Kidney (tissue), 14 donors: ENCODE results near the gene CRACDL. TPM values are rescaled to one million over a fixed set of nuclear protein-coding genes. Genes with fewer than 3 reads are reported as not detected.

Source experiments
- DNase-seq, 5 donors: peaks; one replicate each; pipeline ENCODE4 v3.0.0-alpha.2; 2013 to 2020
- FAIRE-seq: peaks from 2 replicates; lab custom pipeline; 2012; peaks lifted over from hg19 to GRCh38; lab: Jason Lieb, UNC
- H3K27ac ChIP-seq, 2 donors: one replicate each; pipeline ENCODE4 v1.7.0; 2013; ENCODE audit warnings: low read depth in 2 of 2, low read length in 2 of 2, inconsistent platforms in 1 of 2
- H3K27me3 ChIP-seq: one replicate; pipeline ENCODE4 v1.7.1; 2013; ENCODE audit warnings: low read length, inconsistent platforms; ENCODE audit not compliant: control insufficient read depth, insufficient read depth
- H3K36me3 ChIP-seq, 3 donors: one replicate each; pipeline versions ENCODE4 v1.7.0 to v1.7.1; 2013; ENCODE audit warnings: low read length in 3 of 3, control low read depth in 1 of 3, inconsistent platforms in 1 of 3; ENCODE audit not compliant: insufficient read depth in 3 of 3, control insufficient read depth in 2 of 3
- H3K4me1 ChIP-seq, 3 donors: one replicate each; pipeline versions ENCODE4 v1.7.0 to v1.7.1; 2013; ENCODE audit warnings: low read length in 3 of 3, inconsistent platforms in 1 of 3, low read depth in 1 of 3; ENCODE audit not compliant: control insufficient read depth in 2 of 3, insufficient read depth in 2 of 3
- H3K4me3 ChIP-seq, 3 donors: one replicate each; pipeline versions ENCODE4 v1.7.0 to v1.8.1; 2013; ENCODE audit warnings: low read length in 3 of 3, control low read depth in 1 of 3, inconsistent platforms in 1 of 3
- H3K9ac ChIP-seq, 3 donors: one replicate each; pipeline versions ENCODE4 v1.7.0 to v1.7.1; 2013; ENCODE audit warnings: low read length in 3 of 3, control low read depth in 1 of 3, inconsistent platforms in 1 of 3
- H3K9me3 ChIP-seq, 3 donors: one replicate each; pipeline versions ENCODE4 v1.7.0 to v1.7.1; 2013; ENCODE audit warnings: low read length in 3 of 3, control low read depth in 1 of 3, inconsistent platforms in 1 of 3; ENCODE audit not compliant: control insufficient read depth in 2 of 3, insufficient read depth in 1 of 3
- CTCF ChIP-seq: IDR thresholded peaks from 3 replicates; pipeline ENCODE4 v1.5.1; 2012; ENCODE audit warnings: mild to moderate bottlenecking, moderate library complexity, borderline replicate concordance; ENCODE audit not compliant: insufficient read depth; ENCODE audit errors: extremely low read depth
- intact Hi-C: fragments of 100-400 bp; cut with DNase I; formaldehyde crosslinking; loops from one replicate; pipeline ENCODE4 v1.11.1; 2022
- polyA plus RNA-seq: library from polyadenylated mRNA; stranded (reverse); fragments of 350-450 nt; fragmentation: Illumina TruSeq; extraction: RNeasy Lipid Tissue Mini Kit (QIAGEN cat#74804); gene quantifications from one replicate; pipeline ENCODE4 v1.2.3, GENCODE V29; 2014; ENCODE audit warnings: low read depth, low replicate concordance; ENCODE audit not compliant: insufficient read depth
- total RNA-seq: library from RNA; stranded (reverse); fragmentation: NEBNext Ultra II Directional; extraction: Animal tissue kit (Norgen Biotek cat#: 25700); gene quantifications from one replicate; pipeline ENCODE4 v1.2.1, GENCODE V29; 2021
- donor health status: control.
- donor health status: control.
- donor health status: control.
- donor health status: control.
- donor health status: control.
- donor health status: DM: yes; HTN: yes; CAD: no.
- donor health status: Normal renal cell carcinoma (clear cell type).

Gene CRACDL
- total and polyA plus RNA-seq, 2 donors from 2014 or later = 4.3 to 14.8 TPM

GRCh38 chr2:98764499-98764898 is 171.5 kb downstream of the CRACDL start:
- Histone ChIP-seq H3K9me3 (no peaks in the 10 kb centered on the region), H3K36me3 (no peaks in the 10 kb centered on the region), H3K4me3 (no peak overlapping the region), H3K27ac (no peak overlapping the region), H3K9ac (no peak overlapping the region), H3K4me1 (no peaks in the 10 kb centered on the region), H3K27me3 (no peaks in the 10 kb centered on the region)
- no peak for TF ChIP-seq CTCF
- intact Hi-C loops = no loop called here
- DNase-seq (no peak), FAIRE-seq (no peak)

GRCh38 chr2:98763209-98763951 is 172.6 kb downstream of the CRACDL start:
- no peak for FAIRE-seq
- intact Hi-C loops = no loop called here

GRCh38 chr2:98761909-98762308 is 174.1 kb downstream of the CRACDL start:
- FAIRE-seq (no peak), DNase-seq (no peak)
- no peak overlapping the region for H3K9ac ChIP-seq
- H3K4me1 ChIP-seq = no peaks in the 10 kb centered on the region
- no peak overlapping the region for H3K27ac ChIP-seq
- no peaks in the 10 kb centered on the region for H3K27me3 ChIP-seq
- no peak for TF ChIP-seq CTCF
- intact Hi-C loops = no loop called here
- no peaks in the 10 kb centered on the region for H3K9me3 ChIP-seq
- H3K4me3 ChIP-seq = no peak overlapping the region
- H3K36me3 ChIP-seq = no peaks in the 10 kb centered on the region

More at GRCh38 chr2:98763209-98763951, 172.6 kb downstream of the CRACDL start:
- Histone ChIP-seq H3K4me1 (no peaks in the 10 kb centered on the region), H3K9me3 (no peaks in the 10 kb centered on the region), H3K27ac (no peak overlapping the region), H3K36me3 (no peaks in the 10 kb centered on the region), H3K27me3 (no peaks in the 10 kb centered on the region), H3K9ac (no peak overlapping the region), H3K4me3 (no peak overlapping the region)
- DNase-seq = no peak
- TF ChIP-seq CTCF = no peak
